Naive thymus-derived CD8-positive, alpha-beta T cell (primary cell): ENCODE results near the gene LAPTM5. TPM values are rescaled to one million over a fixed set of nuclear protein-coding genes. Genes with fewer than 3 reads are reported as not detected.

Experiments
- ATAC-seq, 2 donors: fragments of 150-1000 bp; cut with Tn5 transposase in 1 of 2; sonication (Bioruptor Pico), chemical (Tn5 transposase) in 1 of 2; 1 replicate in 1 of 2; 2 replicates in 1 of 2; pipeline ENCODE4 v1.10.0; 2021; ENCODE audit warnings: mild to moderate bottlenecking in 2 of 2, moderate library complexity in 2 of 2
- POLR2A ChIA-PET: fragments of 350-600 bp; sonication (Branson Sonifier 250); formaldehyde crosslinking; loops from one replicate; lab custom pipeline; 2021; ENCODE audit warnings: antibody characterized with exemption; lab: Charles Lee
- DNase-seq, 10 donors: peaks; one replicate each; pipeline versions ENCODE4 v3.0.0 to v3.0.0-alpha.2; 2020 to 2022
- H3K27ac Mint-ChIP-seq, 10 donors: one replicate each; pipeline ENCODE4 v1.8.0; 2020 to 2022; ENCODE audit warnings: mild to moderate bottlenecking in 10 of 10, mixed read lengths in 10 of 10, moderate library complexity in 4 of 10, inconsistent platforms in 1 of 10
- H3K27me3 Mint-ChIP-seq, 5 donors: one replicate each; pipeline ENCODE4 v1.8.0; 2021 to 2022; ENCODE audit warnings: mixed read lengths in 5 of 5
- H3K36me3 Mint-ChIP-seq, 3 donors: one replicate each; pipeline ENCODE4 v1.8.0; 2020 to 2022; ENCODE audit warnings: mixed read lengths in 3 of 3, mild to moderate bottlenecking in 2 of 3, inconsistent platforms in 1 of 3
- H3K4me1 Mint-ChIP-seq, 4 donors: one replicate each; pipeline ENCODE4 v1.8.0; 2021 to 2022; ENCODE audit warnings: mixed read lengths in 4 of 4
- H3K4me3 Mint-ChIP-seq, 10 donors: one replicate each; pipeline ENCODE4 v1.8.0; 2020 to 2022; ENCODE audit warnings: mild to moderate bottlenecking in 10 of 10, mixed read lengths in 10 of 10, moderate library complexity in 6 of 10, inconsistent platforms in 1 of 10
- H3K9me3 Mint-ChIP-seq, 9 donors: one replicate each; pipeline ENCODE4 v1.8.0; 2020 to 2022; ENCODE audit warnings: mixed read lengths in 9 of 9, mild to moderate bottlenecking in 3 of 9, inconsistent platforms in 1 of 9, moderate library complexity in 1 of 9
- polyA plus RNA-seq, 3 donors: library from polyadenylated mRNA; unstranded; fragments of 300-500 nt; fragmentation: Illumina TruSeq; gene quantifications; one replicate each; pipeline ENCODE4 v1.2.3, GENCODE V29; 2021
- total RNA-seq, 8 experiments: library from RNA in 2 of 8; stranded (reverse) in 2 of 8; gene quantifications; one replicate each; pipeline ENCODE4 v1.2.3 and lab custom pipeline; 2021 to 2026

The LAPTM5 gene
- total and polyA plus RNA-seq, 5 experiments from 2014 or later: 534 to 602 (median 565) TPM

- H3K27me3 Mint-ChIP-seq: no peaks in the 10 kb centered on the region
- peaks cover 14 to 60% (median 47%) of the 10 kb centered on the region in 4 donors for H3K4me1 Mint-ChIP-seq
- H3K9me3 Mint-ChIP-seq: no peaks in the 10 kb centered on the region
- peak within 1 kb of the TSS in 1 of 10 donors; percentile 59 for H3K4me3 Mint-ChIP-seq
- ATAC-seq: no peak
- POLR2A ChIA-PET: interaction anchor here (1.2 to 41.4 kb wide), 4 partner anchors 12 to 59 kb away, joined by 3 to 1432 read pairs (median 6); partner anchors contain the start of gene LAPTM5
- peaks cover 0 to 49% (median 1%) of the 10 kb centered on the region in 3 donors for H3K36me3 Mint-ChIP-seq
- no peak for DNase-seq
- peak within 1 kb of the TSS in 5 of 10 donors; percentile 4 to 69 (median 57) for H3K27ac Mint-ChIP-seq
Measured at GRCh38 chr1:30723331-30723755, 34.2 kb downstream of the LAPTM5 start, which contains the start of gene MATN1. MATN1 (minus strand) TSS chr1:30723585; CDS start chr1:30723551, 34 bp downstream.

GRCh38 chr1:30721812-30722537 lies 35.6 kb downstream of the LAPTM5 start:
- no peak for ATAC-seq
- H3K27me3 Mint-ChIP-seq: no peaks in the 10 kb centered on the region
- no peak overlapping the region for H3K4me3 Mint-ChIP-seq
- no peak for DNase-seq
- H3K4me1 Mint-ChIP-seq: peaks cover 19 to 65% (median 53%) of the 10 kb centered on the region in 4 donors
- H3K9me3 Mint-ChIP-seq: no peaks in the 10 kb centered on the region
- peak overlapping the region in 4 of 10 donors; percentile 14 to 62 (median 32) for H3K27ac Mint-ChIP-seq
- H3K36me3 Mint-ChIP-seq: peaks cover 0 to 38% (median 1%) of the 10 kb centered on the region in 3 donors
- POLR2A ChIA-PET: interaction anchor here (0.7 to 41.4 kb wide), 5 partner anchors 9 to 461 kb away, joined by 3 to 1432 read pairs (median 72); partner anchors contain the start of gene LAPTM5

- Mint-ChIP-seq H3K9me3 (no peaks in the 10 kb centered on the region), H3K27me3 (no peaks in the 10 kb centered on the region), H3K4me3 (peak overlapping the region in 3 of 10 donors; percentile 19 to 52 (median 22)), H3K36me3 (peaks cover 0 to 36% (median 1%) of the 10 kb centered on the region in 3 donors), H3K27ac (peak overlapping the region in 2 of 10 donors; percentile 14 to 62), H3K4me1 (peaks cover 19 to 69% (median 54%) of the 10 kb centered on the region in 4 donors)
- DNase-seq (no peak), ATAC-seq (no peak)
- POLR2A ChIA-PET: interaction anchor here (0.6 to 41.4 kb wide), 6 partner anchors 10 to 461 kb away, joined by 3 to 1432 read pairs (median 65); partner anchors contain the start of gene LAPTM5
Measured at GRCh38 chr1:30721341-30721793, 36.2 kb downstream of the LAPTM5 start.

GRCh38 chr1:30720271-30721223 lies 37.0 kb downstream of the LAPTM5 start:
- H3K36me3 Mint-ChIP-seq: peaks cover 0 to 28% (median 4%) of the 10 kb centered on the region in 3 donors
- H3K4me1 Mint-ChIP-seq: peaks cover 19 to 69% (median 54%) of the 10 kb centered on the region in 4 donors
- no peaks in the 10 kb centered on the region for H3K27me3 Mint-ChIP-seq
- POLR2A ChIA-PET: interaction anchor here (0.6 to 41.4 kb wide), 8 partner anchors 11 to 206 kb away, joined by 3 to 1432 read pairs (median 32); partner anchors contain the start of gene LAPTM5
- H3K27ac Mint-ChIP-seq: peak overlapping the region in 9 of 10 donors; percentile 22 to 98 (median 95)
- peaks cover 0 to 2% (median 0%) of the 10 kb centered on the region in 9 donors for H3K9me3 Mint-ChIP-seq
- H3K4me3 Mint-ChIP-seq: peak overlapping the region; percentile 23 to 95 (median 88)
- DNase-seq: no peak
- ATAC-seq: no peak

- peaks cover 16 to 61% (median 54%) of the 10 kb centered on the region in 4 donors for H3K4me1 Mint-ChIP-seq
- DNase-seq (no peak), ATAC-seq (no peak)
- no peaks in the 10 kb centered on the region for H3K27me3 Mint-ChIP-seq
- peak overlapping the region; percentile 53 to 98 (median 96) for H3K27ac Mint-ChIP-seq
- H3K4me3 Mint-ChIP-seq: peak overlapping the region; percentile 80 to 95 (median 88)
- peaks cover 0 to 3% (median 0%) of the 10 kb centered on the region in 9 donors for H3K9me3 Mint-ChIP-seq
- H3K36me3 Mint-ChIP-seq: peaks cover 0 to 19% (median 4%) of the 10 kb centered on the region in 3 donors
- POLR2A ChIA-PET: interaction anchor here (0.6 to 41.4 kb wide), 14 partner anchors 8 to 1538 kb away, joined by 3 to 1432 read pairs (median 6); partner anchors contain the start of genes LAPTM5 and SRSF4
Measured at GRCh38 chr1:30719406-30720270, 37.9 kb downstream of the LAPTM5 start.

- Mint-ChIP-seq H3K4me1 (peaks cover 12 to 53% (median 49%) of the 10 kb centered on the region in 4 donors), H3K9me3 (peaks cover 0 to 3% (median 0%) of the 10 kb centered on the region in 9 donors), H3K4me3 (peak overlapping the region; percentile 80 to 95 (median 88)), H3K36me3 (peaks cover 0 to 16% (median 4%) of the 10 kb centered on the region in 3 donors), H3K27ac (peak overlapping the region; percentile 72 to 98 (median 96)), H3K27me3 (no peaks in the 10 kb centered on the region)
- POLR2A ChIA-PET: interaction anchor here (0.6 to 41.4 kb wide), 15 partner anchors 9 to 1537 kb away, joined by 3 to 1432 read pairs (median 5); partner anchors contain the start of genes LAPTM5, SNRNP40, SRSF4 and ZCCHC17
- ATAC-seq: peak; percentile 68 to 69
- peak; percentile 79 to 98 (median 89) for DNase-seq
Measured at GRCh38 chr1:30718636-30719405, 38.8 kb downstream of the LAPTM5 start.

GRCh38 chr1:30718091-30718635 lies 39.4 kb downstream of the LAPTM5 start:
- Mint-ChIP-seq H3K4me1 (peaks cover 11 to 50% (median 45%) of the 10 kb centered on the region in 4 donors), H3K27ac (peak overlapping the region; percentile 87 to 98 (median 96)), H3K4me3 (peak overlapping the region; percentile 88 to 95 (median 93)), H3K36me3 (peaks cover 0 to 12% (median 4%) of the 10 kb centered on the region in 3 donors), H3K9me3 (peaks cover 0 to 3% (median 0%) of the 10 kb centered on the region in 9 donors), H3K27me3 (no peaks in the 10 kb centered on the region)
- DNase-seq (peak; percentile 94 to 100 (median 99)), ATAC-seq (peak; percentile 86 to 87)
- POLR2A ChIA-PET: interaction anchor here (0.6 to 41.4 kb wide), 15 partner anchors 9 to 1537 kb away, joined by 3 to 1432 read pairs (median 5); partner anchors contain the start of genes LAPTM5, SNRNP40, SRSF4 and ZCCHC17

GRCh38 chr1:30716646-30717045 lies 40.9 kb downstream of the LAPTM5 start:
- ATAC-seq: no peak
- Mint-ChIP-seq H3K9me3 (peaks cover 0 to 3% (median 0%) of the 10 kb centered on the region in 9 donors), H3K36me3 (peaks cover 0 to 5% (median 4%) of the 10 kb centered on the region in 3 donors), H3K27me3 (no peaks in the 10 kb centered on the region), H3K4me3 (peak overlapping the region in 7 of 10 donors; percentile 19 to 88 (median 79)), H3K4me1 (peaks cover 15 to 48% (median 35%) of the 10 kb centered on the region in 4 donors), H3K27ac (peak overlapping the region in 7 of 10 donors; percentile 29 to 93 (median 73))
- no peak for DNase-seq
- POLR2A ChIA-PET: no interaction called here

- DNase-seq (no peak), ATAC-seq (no peak)
- H3K36me3 Mint-ChIP-seq: peaks cover 0 to 4% (median 0%) of the 10 kb centered on the region in 3 donors
- peaks cover 0 to 3% (median 0%) of the 10 kb centered on the region in 9 donors for H3K9me3 Mint-ChIP-seq
- H3K27ac Mint-ChIP-seq: peak overlapping the region in 1 of 10 donors; percentile 38
- peaks cover 16 to 43% (median 28%) of the 10 kb centered on the region in 4 donors for H3K4me1 Mint-ChIP-seq
- no peaks in the 10 kb centered on the region for H3K27me3 Mint-ChIP-seq
- POLR2A ChIA-PET: no interaction called here
- H3K4me3 Mint-ChIP-seq: peak overlapping the region in 1 of 10 donors; percentile 30
Measured at GRCh38 chr1:30715886-30716285, 41.7 kb downstream of the LAPTM5 start.

GRCh38 chr1:30715216-30715615 lies 42.4 kb downstream of the LAPTM5 start:
- Mint-ChIP-seq H3K4me1 (peaks cover 14 to 36% (median 22%) of the 10 kb centered on the region in 4 donors), H3K4me3 (no peak overlapping the region), H3K36me3 (peaks cover 0 to 4% (median 0%) of the 10 kb centered on the region in 3 donors), H3K27ac (no peak overlapping the region), H3K9me3 (peaks cover 0 to 3% (median 0%) of the 10 kb centered on the region in 9 donors), H3K27me3 (no peaks in the 10 kb centered on the region)
- POLR2A ChIA-PET: no interaction called here
- ATAC-seq (no peak), DNase-seq (no peak)
